ENCODE measurements around the gene CDCA4.
A peak's percentile ranks its signal among the peaks of the same experiment; 100 is the strongest.
"Not testable (repeated sequence)": the region's sequence is repeated elsewhere in the genome, so short reads cannot be mapped to it uniquely, and the experiment has no call there.

CDCA4 gene

DNA sequence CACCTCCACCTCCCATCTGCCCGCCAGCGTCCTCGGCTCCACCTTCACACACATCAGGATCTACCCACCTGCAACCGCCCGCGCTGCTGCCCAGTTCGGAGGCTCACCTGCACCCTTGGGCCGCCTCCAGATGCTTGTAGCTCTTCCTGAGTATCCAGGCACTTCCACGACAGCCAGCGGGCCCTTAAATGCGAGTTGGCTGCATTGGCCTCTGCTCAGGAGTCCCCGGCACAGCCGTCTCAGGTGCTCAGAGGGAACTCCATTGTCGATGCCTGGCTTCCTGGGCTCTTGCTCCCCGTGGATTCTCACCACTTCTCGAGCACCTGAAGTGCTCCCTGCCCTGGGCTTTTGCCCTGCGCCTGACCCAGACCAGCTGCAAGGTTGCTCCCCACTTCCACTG lies 21.9 kb upstream of the CDCA4 start:
- H3K4me3 ChIP-seq (replicated peaks in 1 of 2; ENCODE audit: low read depth in 2 of 2, low read length in 2 of 2) = no peak overlapping the region
- TF ChIP-seq, protein P1, sequence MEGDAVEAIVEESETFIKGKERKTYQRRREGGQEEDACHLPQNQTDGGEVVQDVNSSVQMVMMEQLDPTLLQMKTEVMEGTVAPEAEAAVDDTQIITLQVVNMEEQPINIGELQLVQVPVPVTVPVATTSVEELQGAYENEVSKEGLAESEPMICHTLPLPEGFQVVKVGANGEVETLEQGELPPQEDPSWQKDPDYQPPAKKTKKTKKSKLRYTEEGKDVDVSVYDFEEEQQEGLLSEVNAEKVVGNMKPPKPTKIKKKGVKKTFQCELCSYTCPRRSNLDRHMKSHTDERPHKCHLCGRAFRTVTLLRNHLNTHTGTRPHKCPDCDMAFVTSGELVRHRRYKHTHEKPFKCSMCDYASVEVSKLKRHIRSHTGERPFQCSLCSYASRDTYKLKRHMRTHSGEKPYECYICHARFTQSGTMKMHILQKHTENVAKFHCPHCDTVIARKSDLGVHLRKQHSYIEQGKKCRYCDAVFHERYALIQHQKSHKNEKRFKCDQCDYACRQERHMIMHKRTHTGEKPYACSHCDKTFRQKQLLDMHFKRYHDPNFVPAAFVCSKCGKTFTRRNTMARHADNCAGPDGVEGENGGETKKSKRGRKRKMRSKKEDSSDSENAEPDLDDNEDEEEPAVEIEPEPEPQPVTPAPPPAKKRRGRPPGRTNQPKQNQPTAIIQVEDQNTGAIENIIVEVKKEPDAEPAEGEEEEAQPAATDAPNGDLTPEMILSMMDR (IDR thresholded peaks at IDR 0.05; ENCODE audit: low read depth, low read length) = no peak
- no peak for DNase-seq (ENCODE audit: low read depth in 2 of 2)

DNA sequence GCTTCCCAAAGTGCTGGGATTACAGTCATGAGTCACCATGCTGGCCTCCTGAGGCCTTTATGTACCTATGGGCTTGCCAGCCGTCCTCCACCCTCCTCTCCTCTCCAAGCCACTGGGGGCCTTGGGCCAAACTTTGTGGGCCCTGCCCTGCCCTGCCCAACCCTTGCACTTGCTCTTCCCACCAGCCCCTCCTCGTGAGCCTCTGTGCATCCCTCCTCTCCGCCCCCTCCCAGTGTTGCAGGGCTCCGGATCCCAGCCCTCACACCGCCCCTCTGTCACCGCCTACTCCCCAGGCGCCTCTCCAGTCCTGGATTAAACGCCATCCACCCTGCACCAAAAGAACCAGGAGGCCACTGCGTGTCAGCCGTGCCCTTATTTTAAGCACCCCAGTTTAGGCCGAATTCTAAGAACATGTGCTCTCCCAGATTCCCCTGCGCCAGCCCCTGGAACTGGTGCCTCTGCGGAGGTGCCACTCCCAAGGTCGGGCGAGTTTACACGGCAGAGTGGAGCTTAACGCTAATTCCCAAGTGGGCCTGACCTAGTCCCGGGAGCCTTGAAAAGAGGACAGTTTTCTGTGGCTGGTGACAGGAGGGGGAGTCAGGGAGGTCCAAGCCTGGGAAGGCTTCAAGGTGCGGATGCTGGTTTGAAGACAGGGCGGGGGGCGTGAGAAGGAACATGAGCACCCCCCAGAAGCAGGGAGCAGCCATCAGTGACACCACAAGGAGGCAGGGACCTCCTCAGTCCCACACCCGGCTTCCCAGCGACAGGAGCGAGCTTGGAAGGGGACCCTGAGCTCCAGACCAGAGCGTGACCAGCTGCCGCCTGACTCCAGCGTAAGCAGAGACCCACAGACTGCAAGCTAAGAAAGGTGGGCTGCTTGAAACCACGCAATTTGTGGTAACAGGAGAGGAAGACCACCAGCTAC lies 21.2 kb upstream of the CDCA4 start:
- H3K4me3 ChIP-seq (replicated peaks in 1 of 2; ENCODE audit: low read depth in 2 of 2, low read length in 2 of 2) = no peak overlapping the region
- TF ChIP-seq, protein P1 (IDR thresholded peaks at IDR 0.05; ENCODE audit: low read depth, low read length) = no peak
- no peak for DNase-seq (ENCODE audit: low read depth in 2 of 2)

DNA sequence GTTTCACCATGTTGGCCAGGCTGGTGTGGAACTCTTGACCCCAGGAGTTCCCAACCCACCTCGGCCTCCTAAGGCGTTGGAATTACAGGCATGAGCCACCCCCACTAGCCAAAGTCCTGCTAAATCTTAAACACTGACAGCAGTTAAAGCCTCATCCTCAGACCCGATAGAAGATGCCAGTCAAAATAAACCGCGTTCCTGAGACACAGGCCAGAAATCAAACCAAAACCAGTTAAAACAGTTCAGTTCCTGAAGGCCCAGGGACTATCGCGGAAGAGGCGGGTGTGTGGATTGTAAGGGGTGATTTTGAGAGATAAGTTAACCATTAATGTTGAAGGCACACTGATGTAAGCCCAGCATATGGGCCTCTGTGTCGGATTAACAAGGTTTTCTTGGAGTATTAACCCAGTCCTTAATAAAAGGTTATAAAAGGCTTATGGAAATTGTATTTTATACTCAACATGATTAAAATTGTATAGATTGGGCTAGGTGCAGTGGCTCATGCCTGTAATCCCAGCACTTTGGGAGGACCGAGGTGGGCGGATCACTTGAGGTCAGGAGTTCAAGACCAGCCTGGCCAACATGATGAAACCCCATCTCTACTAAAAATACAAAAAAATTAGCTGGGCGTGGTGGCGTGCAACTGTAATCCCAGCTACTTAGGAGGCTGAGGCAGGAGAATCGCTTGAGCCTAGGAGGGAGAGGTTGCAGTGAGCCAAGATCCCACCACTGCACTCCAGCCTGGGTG lies 18.7 kb upstream of the CDCA4 start:
- no peak overlapping the region for H3K4me3 ChIP-seq (replicated peaks in 1 of 2; ENCODE audit: low read depth in 2 of 2, low read length in 2 of 2)
- TF ChIP-seq, protein P1 (IDR thresholded peaks at IDR 0.05; ENCODE audit: low read depth, low read length) = no peak
- DNase-seq (ENCODE audit: low read depth in 2 of 2) = no peak

DNA sequence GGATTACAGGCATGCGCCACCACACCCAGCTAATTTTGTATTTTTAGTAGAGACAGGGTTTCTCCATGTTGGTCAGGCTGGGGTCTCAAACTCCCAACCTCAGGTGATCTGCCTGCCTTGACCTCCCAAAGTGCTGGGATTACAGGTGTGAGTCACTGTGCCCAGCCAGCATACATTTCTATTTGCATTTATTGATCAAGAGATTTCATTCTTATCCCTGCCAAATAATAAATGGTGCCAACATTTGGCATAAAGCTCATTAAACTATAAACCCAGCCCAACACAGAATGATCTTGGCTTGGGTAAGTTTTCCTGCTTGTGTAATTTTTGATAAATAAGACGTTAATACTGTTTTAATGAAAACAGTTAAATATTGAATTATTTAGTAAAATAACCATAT lies 14.7 kb upstream of the CDCA4 start:
- H3K4me3 ChIP-seq (replicated peaks in 1 of 2; ENCODE audit: low read depth in 2 of 2, low read length in 2 of 2); DNase-seq (ENCODE audit: low read depth in 2 of 2): not testable (repeated sequence)

DNA sequence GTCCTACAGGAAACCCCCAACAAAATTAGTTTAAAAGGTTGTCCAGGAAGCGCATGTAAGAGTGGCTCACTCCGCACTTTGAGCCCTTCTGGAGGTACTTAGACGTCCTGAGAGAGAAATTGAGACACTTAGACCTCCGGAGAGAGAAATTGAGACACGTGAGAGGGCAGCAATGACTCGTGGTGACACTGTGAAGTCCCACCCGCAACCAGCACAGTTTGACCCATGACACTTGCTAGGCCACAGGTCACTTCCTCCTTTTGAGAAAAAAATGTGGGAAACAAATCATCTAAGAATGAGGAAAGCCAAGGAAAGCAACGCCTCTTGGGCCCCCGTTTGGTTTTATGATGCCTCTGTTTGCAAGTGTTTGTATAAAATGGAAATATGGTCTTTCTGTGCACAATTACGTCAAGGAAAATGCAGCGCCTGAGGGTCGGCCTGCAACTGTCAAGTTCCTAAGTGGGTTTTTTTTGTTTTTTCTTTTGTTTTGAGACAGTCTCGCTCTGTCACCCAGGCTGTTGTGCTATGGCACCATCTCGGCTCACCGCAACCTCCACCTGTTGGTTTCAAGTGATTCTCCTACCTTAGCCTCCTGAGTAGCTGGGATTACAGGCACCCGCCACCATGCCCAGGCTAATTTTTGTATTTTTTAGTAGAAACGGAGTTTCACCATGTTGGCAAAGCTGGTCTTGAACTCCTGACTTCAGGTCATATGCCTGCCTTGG lies 13.6 kb upstream of the CDCA4 start:
- DNase-seq (ENCODE audit: low read depth in 2 of 2) = no peak
- H3K4me3 ChIP-seq (replicated peaks in 1 of 2; ENCODE audit: low read depth in 2 of 2, low read length in 2 of 2) = no peak overlapping the region
- TF ChIP-seq, protein P1 (IDR thresholded peaks at IDR 0.05; ENCODE audit: low read depth, low read length) = no peak

DNA sequence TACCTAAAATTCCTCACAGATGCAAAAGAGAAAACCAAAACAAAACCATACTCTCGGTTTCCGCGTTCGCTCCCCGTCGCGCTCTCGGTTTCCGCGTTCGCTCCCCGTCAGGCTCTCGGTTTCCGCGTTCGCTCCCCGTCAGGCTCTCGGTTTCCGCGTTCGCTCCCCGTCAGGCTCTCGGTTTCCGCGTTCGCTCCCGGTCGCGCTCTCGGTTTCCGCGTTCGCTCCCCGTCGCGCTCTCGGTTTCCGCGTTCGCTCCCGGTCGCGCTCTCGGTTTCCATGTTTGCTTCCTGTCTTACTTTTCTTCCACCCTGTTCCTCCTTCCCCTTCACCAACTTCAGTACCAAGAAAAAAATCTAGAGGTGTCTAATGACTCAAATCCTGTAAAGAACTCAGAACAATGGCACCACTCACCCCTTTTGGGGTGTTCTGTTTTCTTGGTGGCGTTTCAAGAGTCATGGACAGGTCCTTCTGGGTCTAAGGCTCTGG lies 12.6 kb upstream of the CDCA4 start:
- not testable (repeated sequence) for DNase-seq (ENCODE audit: low read depth in 2 of 2)
- peak overlapping the region; percentile 46 to 47 for H3K4me3 ChIP-seq (replicated peaks in 1 of 2; ENCODE audit: low read depth in 2 of 2, low read length in 2 of 2)

DNA sequence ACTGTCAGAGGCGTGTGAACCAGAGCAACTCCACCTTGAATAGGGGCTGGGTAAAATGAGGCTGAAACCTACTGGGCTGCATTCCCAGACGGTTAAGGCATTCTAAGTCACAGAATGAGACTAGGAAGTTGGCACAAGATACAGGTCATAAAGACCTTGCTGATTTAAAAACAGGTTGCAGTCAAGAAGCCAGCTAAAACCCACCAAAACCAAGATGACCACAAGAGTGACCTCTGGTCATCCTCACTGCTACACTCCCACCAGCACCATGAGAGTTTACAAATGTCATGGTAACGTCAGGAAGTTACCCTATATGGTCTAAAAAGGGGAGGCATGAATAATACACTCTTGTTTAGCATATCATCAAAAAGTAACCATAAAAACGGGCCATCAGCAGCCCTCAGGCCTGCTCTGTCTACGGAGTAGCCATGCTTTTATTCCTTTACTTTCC lies 11.6 kb upstream of the CDCA4 start:
- not testable (repeated sequence) for H3K4me3 ChIP-seq (replicated peaks in 1 of 2; ENCODE audit: low read depth in 2 of 2, low read length in 2 of 2); DNase-seq (ENCODE audit: low read depth in 2 of 2)
